Cardiac fibroblast (primary cell): ENCODE results near the gene SLC4A11.

Experiments
- DNase-seq, 2 donors: peaks; one replicate each; pipeline versions ENCODE4 v3.0.0 to v3.0.0-alpha.2; 2010; ENCODE audit warnings: low read depth in 2 of 2
- H3K4me3 ChIP-seq, 2 donors: replicated peaks in 1 of 2; 1 replicate in 1 of 2; 2 replicates in 1 of 2; pipeline ENCODE4 v1.5.1; 2011; ENCODE audit warnings: low read depth in 2 of 2, low read length in 2 of 2, mild to moderate bottlenecking in 2 of 2, moderate library complexity in 1 of 2
- TF ChIP-seq, protein P1 (sequence below): IDR thresholded peaks from one replicate; pipeline ENCODE4 v1.5.1; 2011; ENCODE audit warnings: low read depth, mild to moderate bottlenecking, low read length, inconsistent platforms

The SLC4A11 gene

DNA sequence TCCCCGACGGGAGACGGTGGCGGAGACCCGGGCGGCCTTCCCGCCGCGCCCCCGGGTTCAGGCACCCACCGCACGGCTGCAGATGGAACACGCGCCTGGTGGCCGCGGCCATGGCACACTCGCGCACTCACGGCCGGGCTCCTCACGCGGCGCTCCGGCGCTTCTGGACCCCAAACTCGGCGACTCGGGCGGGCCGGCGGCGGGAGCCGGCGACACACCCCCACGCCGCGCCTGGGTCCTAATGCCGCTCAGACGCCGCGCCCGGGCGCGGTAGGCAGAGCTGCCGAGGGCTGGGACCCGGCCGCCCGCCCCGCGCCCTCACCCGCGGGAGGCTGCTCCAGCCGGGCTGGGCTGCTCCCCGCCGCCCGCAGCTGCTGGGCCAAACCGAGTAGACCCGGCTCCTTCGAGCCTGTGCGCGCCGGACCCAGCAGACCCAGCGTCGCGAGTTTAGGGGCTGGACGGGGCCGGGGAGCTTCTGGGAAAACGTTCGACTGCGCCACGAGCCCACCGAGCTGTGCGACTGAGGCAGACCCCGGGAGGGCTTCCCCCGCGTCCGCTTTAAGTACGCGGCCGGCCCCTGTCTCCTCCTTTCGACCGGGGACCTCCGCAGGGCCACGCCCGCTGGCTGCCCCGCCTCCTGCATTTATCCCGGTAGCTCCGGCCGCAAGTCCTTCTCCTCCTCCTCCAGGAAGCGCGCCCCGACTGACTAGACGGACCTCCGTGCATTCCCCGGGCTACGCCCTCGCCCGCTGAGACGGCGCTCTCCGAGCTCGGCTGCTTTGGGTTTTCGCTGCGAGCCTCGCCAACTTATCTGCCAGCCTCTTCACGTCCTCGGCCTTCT lies at the start of gene SLC4A11:
TSS of gene SLC4A11 (minus strand) at position 165 of the 841 bp plus-strand sequence. CDS start at position 112, 53 bp downstream.
- peak; percentile 68 to 70 for DNase-seq
- H3K4me3 ChIP-seq, result peak within 1 kb of the TSS; percentile 64 to 69
- TF ChIP-seq, protein P1, sequence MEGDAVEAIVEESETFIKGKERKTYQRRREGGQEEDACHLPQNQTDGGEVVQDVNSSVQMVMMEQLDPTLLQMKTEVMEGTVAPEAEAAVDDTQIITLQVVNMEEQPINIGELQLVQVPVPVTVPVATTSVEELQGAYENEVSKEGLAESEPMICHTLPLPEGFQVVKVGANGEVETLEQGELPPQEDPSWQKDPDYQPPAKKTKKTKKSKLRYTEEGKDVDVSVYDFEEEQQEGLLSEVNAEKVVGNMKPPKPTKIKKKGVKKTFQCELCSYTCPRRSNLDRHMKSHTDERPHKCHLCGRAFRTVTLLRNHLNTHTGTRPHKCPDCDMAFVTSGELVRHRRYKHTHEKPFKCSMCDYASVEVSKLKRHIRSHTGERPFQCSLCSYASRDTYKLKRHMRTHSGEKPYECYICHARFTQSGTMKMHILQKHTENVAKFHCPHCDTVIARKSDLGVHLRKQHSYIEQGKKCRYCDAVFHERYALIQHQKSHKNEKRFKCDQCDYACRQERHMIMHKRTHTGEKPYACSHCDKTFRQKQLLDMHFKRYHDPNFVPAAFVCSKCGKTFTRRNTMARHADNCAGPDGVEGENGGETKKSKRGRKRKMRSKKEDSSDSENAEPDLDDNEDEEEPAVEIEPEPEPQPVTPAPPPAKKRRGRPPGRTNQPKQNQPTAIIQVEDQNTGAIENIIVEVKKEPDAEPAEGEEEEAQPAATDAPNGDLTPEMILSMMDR, result no peak

DNA sequence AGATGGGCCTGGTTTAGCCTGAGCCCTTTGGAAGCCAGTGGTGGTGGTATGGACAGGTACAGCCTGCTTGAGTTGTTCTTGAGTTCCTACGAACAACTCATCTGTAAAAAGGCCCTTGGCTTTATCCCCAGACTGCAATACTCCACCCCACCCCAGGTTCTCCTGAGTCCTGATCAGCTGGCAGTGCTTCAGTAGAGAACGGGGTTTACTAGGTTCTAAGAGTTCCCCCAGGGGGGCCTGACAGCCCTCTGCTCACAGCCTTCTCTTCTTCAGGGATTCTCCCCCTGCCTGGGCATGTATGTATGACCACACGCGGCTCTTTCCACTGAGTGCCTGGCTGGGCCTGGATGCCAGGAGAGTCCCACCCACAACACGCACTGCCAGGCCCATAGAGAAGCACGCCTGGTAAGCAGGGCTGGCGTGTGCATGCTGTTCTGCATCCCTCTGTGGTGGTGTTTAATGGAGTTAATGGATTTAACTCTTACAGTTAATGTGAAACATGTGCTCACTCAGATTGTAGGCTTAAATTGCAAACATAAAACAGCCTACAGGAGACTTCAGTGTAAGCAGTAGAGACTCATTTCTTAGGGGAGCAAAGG lies 44.3 kb upstream of the SLC4A11 start:
- TF ChIP-seq, protein P1, result no peak
- no peak for DNase-seq
- no peak overlapping the region for H3K4me3 ChIP-seq

DNA sequence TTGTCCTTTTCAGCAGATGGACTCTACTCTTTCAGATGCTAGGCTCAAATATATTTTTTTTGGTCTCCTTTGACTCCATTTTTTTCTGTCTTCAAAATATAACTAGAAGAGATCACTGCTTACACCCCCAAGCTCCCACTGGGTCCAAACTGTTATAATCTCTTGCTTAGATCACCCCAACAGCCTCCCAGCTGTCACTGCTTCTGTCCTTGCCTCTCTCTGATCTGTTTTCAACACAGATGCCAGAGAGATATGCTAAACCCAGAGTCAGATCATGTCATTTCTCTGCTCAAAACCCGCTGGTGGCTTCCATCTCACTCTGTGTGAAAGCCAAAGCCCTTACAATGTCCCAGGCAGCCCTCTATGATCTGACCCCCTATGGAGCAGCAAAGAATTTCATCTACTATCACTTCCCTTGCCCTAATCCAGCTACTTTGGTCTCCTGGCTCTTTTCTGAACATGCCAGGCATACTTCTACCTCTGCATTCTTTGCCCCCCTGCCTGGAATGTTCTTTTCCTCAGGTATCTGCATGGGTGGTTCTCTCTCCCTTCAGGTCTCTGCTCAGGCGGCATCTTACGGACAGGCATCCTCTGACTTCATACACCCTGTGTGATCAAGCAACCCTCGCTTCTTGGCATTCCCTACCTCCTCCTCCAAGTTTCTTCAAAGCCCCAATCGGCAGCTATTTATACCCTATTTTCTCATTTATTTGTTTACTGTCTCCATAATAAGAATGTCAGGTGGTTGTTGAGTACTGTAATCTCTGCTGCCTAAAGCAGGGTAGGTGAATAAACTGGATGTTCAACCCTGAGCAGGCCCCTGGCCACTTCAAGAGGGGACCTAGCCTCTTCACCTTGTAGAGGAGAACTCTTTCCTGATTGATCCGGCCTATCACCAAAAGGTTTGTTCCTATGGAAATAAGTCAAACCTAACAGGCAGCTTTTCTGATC lies 43.6 kb upstream of the SLC4A11 start:
- H3K4me3 ChIP-seq, result no peak overlapping the region
- TF ChIP-seq, protein P1, result no peak
- no peak for DNase-seq

DNA sequence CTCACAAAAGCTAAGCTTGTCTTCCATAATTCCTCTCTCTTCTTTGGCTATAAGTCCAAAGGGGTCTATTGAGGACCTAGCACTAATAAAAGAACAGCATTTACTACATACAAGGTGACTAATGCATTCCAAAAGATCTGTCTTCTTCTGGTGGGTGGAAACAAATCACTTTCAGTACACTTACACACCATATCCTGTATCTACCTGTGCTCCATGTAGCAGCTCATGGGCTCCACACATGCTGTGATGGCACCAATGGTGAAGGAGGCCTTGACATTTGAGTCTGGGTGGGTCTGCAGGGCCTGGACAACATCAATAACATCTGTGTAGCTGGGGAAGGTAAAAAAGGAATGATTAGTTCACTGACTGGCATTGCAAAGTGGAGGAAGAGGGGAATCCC lies 42.4 kb upstream of the SLC4A11 start:
- TF ChIP-seq, protein P1, result no peak

DNA sequence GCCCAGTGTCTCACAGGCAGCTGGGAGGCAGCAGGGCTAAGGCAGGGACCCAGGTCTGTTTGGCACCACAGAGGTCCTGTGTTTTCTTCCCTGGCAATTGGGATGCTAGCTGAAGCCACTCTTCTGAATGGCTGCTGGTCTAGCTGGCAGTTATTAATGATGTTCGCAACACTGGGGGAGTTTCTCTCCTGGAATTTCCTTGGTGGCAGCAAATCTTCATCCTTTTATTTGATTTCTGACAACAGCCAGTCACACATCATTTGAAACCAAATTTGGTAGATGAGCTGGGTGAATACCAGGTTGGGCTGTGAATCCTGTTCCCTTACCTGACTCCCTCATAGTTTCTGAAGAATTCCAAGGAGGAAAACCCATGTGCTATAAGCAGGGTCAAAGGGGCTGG lies 40.8 kb upstream of the SLC4A11 start:
- DNase-seq, result no peak
- no peak overlapping the region for H3K4me3 ChIP-seq
- TF ChIP-seq, protein P1, result no peak

More for the DNA sequence above, 42.4 kb upstream of the SLC4A11 start:
- no peak for DNase-seq
- H3K4me3 ChIP-seq, result no peak overlapping the region

DNA sequence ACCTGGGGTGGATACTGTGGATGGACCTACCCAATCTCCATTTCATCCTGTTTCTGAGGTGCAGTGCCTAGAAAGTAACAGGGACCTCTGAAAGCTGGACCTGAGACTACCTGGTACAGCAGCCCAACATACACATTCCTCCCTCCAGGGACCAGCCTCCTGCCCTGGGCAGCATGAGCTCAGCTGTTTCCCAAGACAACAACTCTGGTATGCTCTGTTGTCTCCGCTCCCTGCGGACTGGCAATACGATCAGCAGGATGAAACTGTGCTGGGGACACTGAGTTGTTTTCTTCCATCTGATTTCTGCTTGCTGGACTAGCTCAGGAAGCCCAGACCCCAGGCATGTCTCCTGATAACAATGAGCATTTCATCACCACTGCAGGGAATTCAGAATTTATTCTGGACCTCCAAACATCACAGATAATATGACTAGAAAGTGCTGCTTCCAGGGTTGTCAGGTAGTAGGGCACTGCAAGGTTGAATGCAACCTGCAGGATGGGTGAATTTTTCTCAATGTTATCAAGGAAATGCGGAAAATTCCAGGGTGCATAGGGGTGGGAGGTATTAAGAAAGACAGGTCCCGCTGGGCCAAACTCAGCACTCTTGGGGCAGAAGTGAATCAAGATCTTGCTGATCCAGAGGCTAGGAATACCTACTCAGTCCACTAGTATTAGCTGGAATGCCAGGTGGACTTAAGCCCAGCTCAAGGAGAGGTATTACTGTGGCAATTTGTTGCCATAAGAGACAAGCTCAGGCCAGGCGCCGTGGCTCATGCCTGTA lies 38.9 kb upstream of the SLC4A11 start:
- DNase-seq, result no peak
- H3K4me3 ChIP-seq, result no peak overlapping the region
- TF ChIP-seq, protein P1, result no peak
